Amniotic epithelial cell (primary cell): ENCODE results near the gene STARD3.
A peak's percentile ranks its signal among the peaks of the same experiment; 100 is the strongest.

Experiments
- DNase-seq: peaks from one replicate; pipeline ENCODE4 v3.0.0-alpha.2; 2010; ENCODE audit warnings: low read depth

Gene STARD3

DNA sequence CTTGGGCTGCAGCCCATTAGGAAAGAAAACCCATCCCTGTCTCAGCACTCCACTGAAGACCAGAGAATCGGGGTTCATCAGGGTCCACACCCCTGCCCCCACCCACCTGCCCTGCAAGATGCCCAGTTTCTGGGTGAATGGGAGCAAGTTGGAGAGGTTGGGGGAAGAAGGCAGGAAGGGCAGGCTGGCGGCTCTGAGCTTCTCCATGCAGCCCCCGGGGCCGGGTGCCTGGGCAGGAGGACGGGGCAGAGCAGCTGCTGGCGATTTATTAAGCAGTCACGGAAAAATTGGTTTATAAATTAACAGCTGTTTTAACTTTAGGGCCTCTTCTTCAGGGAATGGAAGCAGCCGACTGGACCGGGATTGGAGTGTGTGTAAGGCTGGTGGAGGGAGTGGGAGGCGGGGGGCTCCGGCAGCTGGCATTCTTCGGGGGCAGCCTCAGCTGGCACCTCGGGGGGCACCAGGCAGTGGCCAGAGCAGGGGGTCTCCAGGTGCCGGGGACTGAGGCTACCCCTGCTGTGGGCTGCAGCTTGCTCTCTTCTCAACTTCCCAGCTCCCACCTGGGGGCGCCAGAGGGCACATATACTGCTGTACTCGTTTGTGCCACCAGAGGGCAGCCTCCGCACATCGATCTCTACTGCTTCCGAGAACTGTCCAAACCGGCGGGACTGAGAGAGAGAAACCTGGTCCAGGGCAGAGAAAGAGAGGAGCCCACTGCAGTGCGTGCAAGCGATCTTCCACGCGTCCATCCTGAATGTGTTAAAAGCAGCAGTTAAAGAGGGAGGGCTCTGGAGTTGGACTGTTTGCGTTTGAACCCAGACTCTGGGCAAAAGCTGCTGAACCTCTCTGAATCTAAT lies 15.2 kb upstream of the STARD3 start:
- DNase-seq, result peak; percentile 54

GRCh38 chr17:39622380-39623006 lies 14.5 kb upstream of the STARD3 start:
- no peak for DNase-seq

- DNase-seq, result peak; percentile 40
These were observed 13.5 kb upstream of the STARD3 start for GRCh38 chr17:39623356-39623950.

DNA sequence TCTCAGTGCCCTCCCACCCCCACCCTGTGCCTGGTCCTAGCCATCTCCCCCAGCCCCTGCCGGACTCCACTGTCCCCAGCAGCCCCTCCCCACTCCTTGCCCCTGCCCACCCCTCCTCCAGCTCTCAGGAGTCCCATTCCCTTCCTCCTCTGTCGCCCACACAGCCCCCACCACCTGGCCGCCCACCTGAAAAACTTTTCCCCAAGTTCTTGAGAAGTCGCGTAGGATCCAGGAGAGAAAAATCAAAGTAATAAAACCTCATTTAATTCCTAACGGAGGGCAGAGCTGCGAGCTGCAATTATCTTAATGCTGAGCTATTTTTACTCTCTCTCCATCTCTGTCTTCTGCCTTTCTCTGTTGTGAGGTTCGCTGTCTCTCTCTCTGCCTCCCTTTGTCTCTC lies 12.6 kb upstream of the STARD3 start:
- no peak for DNase-seq

DNA sequence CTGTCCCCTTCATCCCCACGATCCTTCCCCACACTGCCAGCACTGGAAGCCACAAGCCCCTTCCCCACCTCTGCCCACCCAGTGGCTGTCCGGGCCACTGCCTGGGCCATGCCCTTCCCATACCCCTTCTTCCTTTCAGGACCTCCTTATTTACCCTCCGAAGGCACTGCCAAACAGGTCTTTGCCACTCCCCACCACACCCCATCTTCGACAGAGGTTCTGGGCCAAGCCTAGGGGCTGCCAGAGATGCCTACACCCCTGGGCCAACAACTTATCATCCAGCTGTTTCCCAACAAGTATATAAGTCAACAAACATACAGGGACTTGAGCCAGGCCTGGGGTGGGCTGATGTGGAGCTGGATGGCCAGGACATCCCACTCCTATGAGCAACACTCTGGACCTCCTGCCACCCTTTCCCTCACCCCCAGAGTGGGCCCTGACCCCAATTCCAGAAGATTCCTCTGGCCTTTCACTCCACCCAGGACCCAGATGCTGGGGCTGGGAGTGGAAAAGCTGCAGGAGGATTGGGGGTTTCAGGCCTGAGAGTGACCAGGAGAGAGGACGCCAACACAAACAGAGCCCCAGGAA lies 11.7 kb upstream of the STARD3 start:
- no peak for DNase-seq

GRCh38 chr17:39626171-39627046 lies 10.5 kb upstream of the STARD3 start, which contains the start of gene PPP1R1B:
Gene PPP1R1B, plus strand, starts transcription at chr17:39626952. Its CDS starts 441 bp downstream, at chr17:39627393.
- no peak for DNase-seq

DNA sequence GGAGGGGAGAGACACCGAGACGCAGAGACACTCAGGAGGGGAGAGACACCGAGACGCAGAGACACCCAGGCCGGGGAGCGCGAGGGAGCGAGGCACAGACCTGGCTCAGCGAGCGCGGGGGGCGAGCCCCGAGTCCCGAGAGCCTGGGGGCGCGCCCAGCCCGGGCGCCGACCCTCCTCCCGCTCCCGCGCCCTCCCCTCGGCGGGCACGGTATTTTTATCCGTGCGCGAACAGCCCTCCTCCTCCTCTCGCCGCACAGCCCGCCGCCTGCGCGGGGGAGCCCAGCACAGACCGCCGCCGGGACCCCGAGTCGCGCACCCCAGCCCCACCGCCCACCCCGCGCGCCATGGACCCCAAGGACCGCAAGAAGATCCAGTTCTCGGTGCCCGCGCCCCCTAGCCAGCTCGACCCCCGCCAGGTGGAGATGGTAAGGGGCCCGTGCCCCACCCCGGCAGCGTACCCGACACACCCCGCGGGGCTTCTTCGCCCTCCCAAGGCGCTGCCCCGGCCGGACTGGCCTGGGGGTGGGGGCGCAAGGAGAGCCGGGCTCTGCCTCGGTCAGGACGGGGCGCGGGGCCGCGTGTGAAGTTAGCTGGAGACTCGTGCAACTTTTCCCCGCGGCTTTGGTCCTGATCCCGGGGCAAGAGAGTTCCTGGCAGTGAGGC lies 9.8 kb upstream of the STARD3 start:
- no peak for DNase-seq

GRCh38 chr17:39627712-39628516 lies 9.0 kb upstream of the STARD3 start:
- no peak for DNase-seq

DNA sequence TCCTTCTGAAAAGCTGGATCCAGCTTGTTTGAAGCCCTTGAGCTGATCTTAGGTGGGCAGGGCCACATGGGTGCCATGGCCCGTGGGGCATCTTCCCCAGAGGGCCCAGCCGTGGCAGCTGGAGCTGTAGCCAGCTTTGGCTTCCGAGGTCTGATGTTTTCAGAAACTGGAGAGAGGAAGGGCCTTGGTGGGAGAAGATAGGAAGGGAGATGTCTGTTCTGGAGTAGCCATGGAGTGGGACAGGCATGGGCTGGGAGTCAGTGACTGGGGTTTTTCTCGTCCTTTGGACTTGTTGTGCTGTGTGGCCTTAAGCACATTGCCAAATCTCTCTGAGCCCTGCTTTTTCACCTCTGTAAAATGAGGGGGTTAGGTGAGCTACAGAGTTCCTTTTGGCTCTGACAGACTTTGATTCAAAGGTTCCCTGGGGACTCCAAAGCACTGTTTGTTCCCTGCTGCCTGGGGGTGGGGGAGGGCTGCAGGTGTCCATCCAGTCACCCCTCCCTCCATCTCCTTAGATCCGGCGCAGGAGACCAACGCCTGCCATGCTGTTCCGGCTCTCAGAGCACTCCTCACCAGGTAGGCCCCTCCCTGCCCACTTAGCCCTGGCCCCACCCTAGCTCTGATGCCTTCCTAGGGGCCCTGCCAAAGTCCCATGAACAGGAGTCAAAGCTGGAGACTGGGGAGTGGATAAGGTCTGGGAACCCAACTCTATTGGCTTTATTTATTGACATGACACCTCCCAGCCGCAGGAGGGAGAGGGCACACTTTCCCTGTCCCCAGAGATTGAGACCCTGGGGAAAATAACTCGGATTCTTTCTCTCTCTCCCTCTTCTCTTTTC lies 8.1 kb upstream of the STARD3 start:
- no peak for DNase-seq

GRCh38 chr17:39629494-39629880 lies 7.5 kb upstream of the STARD3 start:
- no peak for DNase-seq

GRCh38 chr17:39629898-39630297 lies 7.0 kb upstream of the STARD3 start:
- peak; percentile 35 for DNase-seq

- no peak for DNase-seq
These were observed 5.5 kb upstream of the STARD3 start for GRCh38 chr17:39631403-39631802.

DNA sequence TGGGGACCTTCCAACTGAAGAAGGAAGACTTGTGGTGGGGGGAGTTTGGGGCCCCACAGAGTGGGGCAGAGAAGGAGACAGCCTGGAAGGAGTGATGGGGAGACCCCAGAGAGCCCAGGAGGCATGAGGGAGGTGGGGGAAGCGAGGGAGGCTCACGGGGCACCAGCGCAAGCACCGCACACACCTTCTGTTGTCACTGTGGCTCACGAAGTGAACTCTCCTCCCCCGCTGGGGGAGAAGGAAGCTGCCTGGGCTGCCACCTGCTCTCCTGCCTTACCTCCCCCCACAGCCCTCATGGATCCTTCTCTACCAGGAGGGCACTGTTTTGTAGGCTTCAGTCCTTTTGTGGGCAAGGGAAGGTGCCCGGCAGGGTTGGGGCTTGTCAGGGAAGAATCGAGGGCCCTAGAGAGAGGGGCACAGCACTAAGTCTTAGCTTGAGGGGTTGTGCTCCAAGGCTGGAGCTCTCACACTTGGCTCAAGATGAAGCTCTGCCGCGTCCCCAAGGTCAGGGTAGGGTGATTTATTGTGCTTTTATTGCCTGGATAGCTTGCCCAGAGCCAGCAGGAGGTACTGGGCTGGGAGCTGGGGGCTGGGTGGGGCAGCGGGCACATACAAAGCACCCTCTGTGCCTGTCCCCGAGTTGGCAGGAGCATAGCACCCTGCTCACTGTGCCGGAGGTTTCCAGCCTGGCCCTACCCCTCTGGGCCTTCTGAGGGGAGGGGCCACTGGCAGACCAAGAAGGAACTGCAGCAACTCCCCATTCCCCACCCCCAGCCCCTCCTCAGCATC lies 4.6 kb upstream of the STARD3 start:
- no peak for DNase-seq

- no peak for DNase-seq
These were observed 3.3 kb upstream of the STARD3 start for GRCh38 chr17:39633570-39634183.

- DNase-seq, result peak; percentile 45
These were observed 2.5 kb upstream of the STARD3 start for GRCh38 chr17:39634384-39634871.

GRCh38 chr17:39635614-39636176 lies 1.2 kb upstream of the STARD3 start:
- no peak for DNase-seq

DNA sequence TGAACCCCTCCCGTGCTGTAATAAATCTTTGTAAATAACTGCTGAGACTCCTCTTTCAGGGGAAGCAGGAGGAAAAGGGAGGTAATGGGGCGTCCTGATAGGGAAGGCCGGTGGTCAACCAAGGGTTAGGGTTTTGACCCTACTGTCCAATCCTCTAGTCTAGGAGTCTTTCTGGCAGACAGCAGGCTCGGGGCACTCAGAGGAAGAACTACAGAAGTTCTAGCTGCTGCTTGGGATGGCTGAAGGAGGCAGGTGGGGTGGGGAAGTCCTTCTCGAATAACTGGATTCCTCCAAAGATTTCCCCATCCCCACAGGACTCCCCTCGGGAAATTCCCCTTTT lies 387 bp upstream of the STARD3 start:
- DNase-seq, result no peak

DNA sequence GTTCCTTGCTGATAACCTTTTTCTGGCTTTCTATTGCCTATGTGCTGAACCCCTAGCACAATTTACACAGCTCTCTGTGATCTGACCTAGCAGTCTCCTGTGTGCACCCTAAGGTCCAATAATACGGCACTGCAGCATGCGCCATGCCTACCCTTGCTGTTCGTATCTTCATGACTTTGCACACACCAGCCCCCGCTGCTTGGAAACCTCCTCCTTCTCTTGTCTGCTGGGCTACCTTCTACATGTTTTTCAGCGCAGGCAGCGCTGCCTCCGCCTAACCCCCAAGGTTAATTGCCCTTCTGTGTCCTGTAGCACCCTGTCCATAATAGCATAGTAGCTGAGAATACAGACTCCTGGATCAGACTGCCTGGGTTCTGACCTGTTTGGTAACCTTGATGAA lies 1.4 kb downstream of the STARD3 start:
- DNase-seq, result no peak
